NCI-H526 treated with DMSO at 0.1 percent for 48 hours (cell line): ENCODE data around the gene CEP20.
"Not testable (repeated sequence)": the region's sequence is repeated elsewhere in the genome, so short reads cannot be mapped to it uniquely, and the experiment has no call there.

Experiments
- DNase-seq: peaks from one replicate; lab custom pipeline; 2025; lab: John Stamatoyannopoulos, UW

Gene CEP20

GRCh38 chr16:15857724-15858560 lies 30.5 kb downstream of the CEP20 start:
- DNase-seq = no peak

- no peak for DNase-seq
Observed at GRCh38 chr16:15856901-15857698, 31.3 kb downstream of the CEP20 start, which contains the start of gene MYH11. TSS of gene MYH11 (minus strand) at chr16:15857028. CDS start at chr16:15838252, 18,776 bp downstream.

GRCh38 chr16:15856182-15856581 lies 32.2 kb downstream of the CEP20 start:
- no peak for DNase-seq

- no peak for DNase-seq
Observed at GRCh38 chr16:15855704-15856003, 32.7 kb downstream of the CEP20 start.

GRCh38 chr16:15854906-15855703 lies 33.3 kb downstream of the CEP20 start:
- DNase-seq = no peak

DNA sequence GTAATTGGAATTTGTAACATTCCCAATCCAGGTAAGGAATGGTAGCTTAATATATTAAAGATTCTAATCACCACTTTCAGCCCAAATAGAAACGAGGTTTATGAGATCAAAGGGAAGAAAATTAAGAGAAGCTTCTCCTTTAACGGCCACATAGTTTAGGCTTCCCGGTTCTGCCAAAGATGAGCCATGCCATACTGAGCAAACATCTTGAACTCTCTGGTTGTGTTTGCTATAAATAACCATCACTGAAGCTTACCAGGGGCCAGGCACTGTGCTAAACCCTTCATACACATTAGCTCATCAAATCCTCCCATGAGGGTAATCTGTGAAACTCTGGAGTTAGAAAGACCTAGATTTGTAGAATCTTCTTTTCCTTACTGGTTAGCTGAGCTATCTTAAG lies 34.3 kb downstream of the CEP20 start:
- no peak for DNase-seq

DNA sequence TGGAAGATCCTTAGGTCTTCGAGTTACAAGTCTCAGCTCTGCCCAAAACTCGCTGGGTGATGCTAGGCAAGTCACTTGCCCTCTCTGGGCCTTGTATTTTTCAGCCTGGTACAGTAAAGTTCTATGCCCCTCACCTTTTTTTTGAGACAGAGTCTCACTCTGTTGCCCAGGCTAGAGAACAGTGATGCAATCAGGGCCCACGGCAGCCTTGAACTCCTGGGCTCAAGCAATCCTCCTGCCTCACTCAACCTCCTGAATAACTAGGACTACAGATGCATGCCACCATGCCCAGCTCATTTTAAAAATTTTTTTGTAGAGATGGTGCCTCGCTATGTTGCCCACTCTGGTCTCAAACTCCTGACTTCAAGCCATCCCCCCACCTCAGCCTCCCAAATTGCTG lies 35.4 kb downstream of the CEP20 start:
- no peak for DNase-seq

- not testable (repeated sequence) for DNase-seq
Observed at GRCh38 chr16:15850555-15850954, 37.8 kb downstream of the CEP20 start.

- DNase-seq = no peak
Observed at GRCh38 chr16:15849209-15849981, 39.0 kb downstream of the CEP20 start.

- DNase-seq = no peak
Observed at GRCh38 chr16:15847611-15848175, 40.7 kb downstream of the CEP20 start.

GRCh38 chr16:15846510-15846909 lies 41.9 kb downstream of the CEP20 start:
- DNase-seq = no peak

- no peak for DNase-seq
Observed at GRCh38 chr16:15843635-15844279, 44.6 kb downstream of the CEP20 start.

GRCh38 chr16:15839204-15839603 lies 49.2 kb downstream of the CEP20 start:
- not testable (repeated sequence) for DNase-seq

GRCh38 chr16:15837761-15838160 lies 50.6 kb downstream of the CEP20 start:
- DNase-seq = no peak

DNA sequence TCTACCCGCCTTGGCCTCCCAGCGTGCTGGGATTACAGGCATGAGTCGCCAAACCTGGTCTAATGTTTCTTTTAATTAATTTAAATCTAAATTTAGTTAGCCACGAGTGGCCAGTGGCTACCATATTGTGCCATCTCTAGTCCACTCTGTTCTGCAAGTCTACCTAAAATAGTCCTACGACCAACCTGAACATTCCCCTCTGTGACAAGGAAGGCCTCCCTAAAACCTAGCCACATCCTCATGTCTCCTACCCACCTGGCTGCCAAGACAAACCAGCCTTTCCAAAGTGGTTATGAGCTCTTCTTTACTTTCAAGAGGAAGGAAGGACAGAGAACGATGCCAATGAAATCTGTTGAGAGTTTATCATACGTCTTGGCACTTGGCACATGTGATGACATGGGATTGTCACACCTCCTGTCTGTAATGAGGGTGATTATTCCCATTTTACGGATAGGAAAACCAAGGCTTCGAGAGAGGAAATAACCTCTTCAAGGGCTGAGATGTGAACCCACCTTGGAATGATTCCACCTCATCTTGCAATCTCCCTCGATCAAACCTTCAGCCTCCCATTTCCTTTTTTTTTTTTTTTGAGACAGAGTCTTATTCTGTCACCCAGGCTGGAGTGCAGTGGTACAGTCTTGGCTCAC lies 51.3 kb downstream of the CEP20 start:
- DNase-seq = no peak

GRCh38 chr16:15836074-15836473 lies 52.3 kb downstream of the CEP20 start:
- DNase-seq = no peak

- DNase-seq = no peak
Observed at GRCh38 chr16:15835136-15835878, 53.1 kb downstream of the CEP20 start.

DNA sequence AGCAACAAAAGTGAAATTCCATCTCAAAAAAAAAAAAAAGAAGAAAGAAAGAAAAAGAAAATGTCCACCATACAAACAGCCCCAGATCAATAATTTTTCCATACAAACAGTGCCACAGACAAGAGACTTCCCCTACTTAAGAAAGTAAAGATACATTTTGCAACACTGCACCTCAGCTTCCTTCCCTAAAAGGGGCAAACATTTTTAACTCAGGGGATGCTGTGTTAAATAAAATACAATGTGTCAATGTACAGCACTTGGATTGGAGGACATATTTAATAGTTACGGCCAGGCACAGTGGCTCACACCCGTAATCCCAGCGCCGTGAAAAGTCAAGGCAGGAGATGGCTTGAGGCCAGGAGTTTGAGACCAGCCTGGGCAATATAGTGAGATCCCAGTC lies 53.9 kb downstream of the CEP20 start:
- no peak for DNase-seq

DNA sequence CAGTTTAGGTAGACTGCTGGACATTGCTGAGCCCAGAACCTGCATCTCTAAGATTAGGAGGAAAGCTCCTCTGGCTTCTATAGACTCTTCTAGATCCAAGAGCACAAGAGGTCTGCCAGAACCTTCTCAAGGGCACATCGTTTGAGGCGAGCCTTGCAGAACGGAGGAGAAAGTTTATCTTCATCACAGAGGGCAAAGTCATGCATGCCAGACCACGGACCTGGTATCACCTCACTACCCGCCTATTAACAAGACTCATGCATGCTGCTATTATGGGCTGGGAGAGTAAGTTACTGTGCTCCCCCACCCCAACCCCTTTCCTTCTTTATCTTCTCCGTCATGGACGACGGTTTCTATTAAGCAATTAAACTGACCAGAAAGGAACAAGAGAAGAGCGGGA lies 54.9 kb downstream of the CEP20 start:
- DNase-seq = no peak

DNA sequence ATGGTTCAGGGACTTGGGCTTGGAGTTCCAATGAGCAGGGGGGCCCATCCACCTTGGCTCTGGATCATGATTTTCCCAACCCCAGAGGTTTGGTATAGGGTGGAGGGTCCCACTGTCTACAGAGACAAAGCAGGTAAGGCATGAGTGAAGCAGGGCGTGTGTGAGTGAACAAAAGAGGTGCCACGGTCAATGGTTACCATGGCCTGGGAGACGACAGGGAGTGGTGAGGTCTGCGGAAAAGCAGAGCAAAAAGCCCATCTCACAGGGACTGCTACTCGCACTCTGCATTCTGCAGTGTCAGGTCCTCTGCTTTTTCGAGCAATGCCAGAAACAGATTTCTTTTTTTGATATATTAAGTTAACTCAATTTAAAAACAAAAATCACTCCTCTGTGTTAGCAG lies 56.2 kb downstream of the CEP20 start:
- DNase-seq = no peak
